ENCODE measurements around the gene BTBD6.

DNA sequence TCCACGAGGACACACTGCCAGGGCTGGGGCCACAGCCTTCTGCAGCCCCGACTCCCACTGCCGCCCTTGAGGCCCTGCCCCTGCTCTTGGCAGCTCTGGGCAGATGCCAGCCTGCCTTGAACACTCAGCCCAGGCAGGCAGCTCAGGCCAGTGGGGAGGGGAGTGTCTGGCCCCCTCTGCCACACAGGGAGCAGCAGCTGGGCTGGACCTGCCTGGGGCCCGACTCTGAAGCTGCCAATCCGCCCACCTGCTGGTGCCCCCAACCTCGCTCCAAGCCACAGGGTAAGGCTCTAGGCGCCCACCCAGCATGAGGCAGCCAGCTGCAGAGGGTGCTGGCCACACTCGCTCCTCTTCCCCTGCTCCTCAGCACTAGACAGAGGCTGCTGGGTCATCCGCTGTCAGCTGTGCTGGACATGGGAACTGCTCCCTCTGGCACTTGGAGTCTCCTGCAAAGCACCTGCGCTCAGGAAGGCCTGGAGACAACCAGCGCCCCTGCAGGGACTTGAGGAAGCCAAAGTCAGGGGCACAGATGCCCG, 42.6 kb upstream of the BTBD6 start:
- TF ChIP-seq, protein P1, sequence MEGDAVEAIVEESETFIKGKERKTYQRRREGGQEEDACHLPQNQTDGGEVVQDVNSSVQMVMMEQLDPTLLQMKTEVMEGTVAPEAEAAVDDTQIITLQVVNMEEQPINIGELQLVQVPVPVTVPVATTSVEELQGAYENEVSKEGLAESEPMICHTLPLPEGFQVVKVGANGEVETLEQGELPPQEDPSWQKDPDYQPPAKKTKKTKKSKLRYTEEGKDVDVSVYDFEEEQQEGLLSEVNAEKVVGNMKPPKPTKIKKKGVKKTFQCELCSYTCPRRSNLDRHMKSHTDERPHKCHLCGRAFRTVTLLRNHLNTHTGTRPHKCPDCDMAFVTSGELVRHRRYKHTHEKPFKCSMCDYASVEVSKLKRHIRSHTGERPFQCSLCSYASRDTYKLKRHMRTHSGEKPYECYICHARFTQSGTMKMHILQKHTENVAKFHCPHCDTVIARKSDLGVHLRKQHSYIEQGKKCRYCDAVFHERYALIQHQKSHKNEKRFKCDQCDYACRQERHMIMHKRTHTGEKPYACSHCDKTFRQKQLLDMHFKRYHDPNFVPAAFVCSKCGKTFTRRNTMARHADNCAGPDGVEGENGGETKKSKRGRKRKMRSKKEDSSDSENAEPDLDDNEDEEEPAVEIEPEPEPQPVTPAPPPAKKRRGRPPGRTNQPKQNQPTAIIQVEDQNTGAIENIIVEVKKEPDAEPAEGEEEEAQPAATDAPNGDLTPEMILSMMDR (IDR thresholded peaks at IDR 0.05 in 8 of 11, conservative IDR thresholded peaks at IDR 0.05 in 3 of 11) = no peak
- peak in 2 of 3 donors; percentile 26 to 52 for TF ChIP-seq POLR2AphosphoS5 (IDR thresholded peaks at IDR 0.05)
- no peak for TF ChIP-seq POLR2A (IDR thresholded peaks at IDR 0.05)
